Stimulated activated CD4-positive, alpha-beta T cell treated with anti-CD3 and anti-CD28 coated beads, Interleukin-15, amount 100 ng/mL, for 1 hour (primary cell): ENCODE measurements around the gene CDH2.

Source experiments
- DNase-seq, 2 donors: peaks; one replicate each; pipeline ENCODE4 v3.0.0-alpha.2; 2020; ENCODE audit warnings: low read depth in 1 of 2, low spot score in 1 of 2

The CDH2 gene

GRCh38 chr18:28127763-28128658 is 48.9 kb downstream of the CDH2 start:
- DNase-seq, result no peak

DNA sequence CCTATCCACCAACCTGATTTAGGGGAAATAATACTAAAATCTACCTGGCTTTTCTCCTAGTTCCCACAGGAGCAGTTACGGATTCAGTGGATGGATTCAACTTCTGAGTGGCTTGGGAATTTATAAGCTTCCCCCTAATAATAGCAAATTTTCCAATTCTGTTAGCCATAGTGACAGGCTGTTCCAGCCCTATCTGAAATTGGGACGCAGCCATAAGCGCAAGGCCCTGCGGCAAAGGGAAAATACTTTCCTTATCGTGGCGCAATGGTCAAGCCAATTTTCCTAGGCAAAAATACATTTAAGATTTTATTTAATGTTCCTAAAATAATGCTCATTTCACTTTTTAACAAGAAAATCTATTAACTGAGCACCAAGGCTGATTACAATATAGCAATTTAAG is 49.7 kb downstream of the CDH2 start:
- DNase-seq, result no peak

DNA sequence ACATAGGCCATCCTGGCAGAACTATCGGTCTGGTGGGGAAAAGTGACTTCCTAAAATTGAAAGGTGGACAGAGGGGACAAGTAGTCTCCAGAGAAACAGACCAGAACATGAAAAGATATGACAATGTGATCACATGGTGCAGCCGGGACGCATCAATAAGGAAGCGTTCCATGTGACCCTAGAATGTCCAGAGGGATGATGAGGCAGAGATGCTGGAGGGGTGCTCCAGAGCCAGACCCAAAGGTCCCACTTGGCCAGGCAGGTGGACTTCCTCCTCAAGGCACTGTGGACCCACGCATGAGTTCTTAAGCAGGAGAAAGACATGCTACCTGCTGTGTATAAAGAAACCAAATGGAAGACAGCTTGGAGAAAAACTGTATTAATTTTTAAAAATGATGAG is 50.2 kb downstream of the CDH2 start:
- DNase-seq, result no peak

GRCh38 chr18:28125051-28125450 is 51.9 kb downstream of the CDH2 start:
- no peak for DNase-seq

GRCh38 chr18:28124131-28125029 is 52.5 kb downstream of the CDH2 start:
- DNase-seq, result no peak

- DNase-seq, result no peak
These were observed 53.4 kb downstream of the CDH2 start for GRCh38 chr18:28123401-28124030.

DNA sequence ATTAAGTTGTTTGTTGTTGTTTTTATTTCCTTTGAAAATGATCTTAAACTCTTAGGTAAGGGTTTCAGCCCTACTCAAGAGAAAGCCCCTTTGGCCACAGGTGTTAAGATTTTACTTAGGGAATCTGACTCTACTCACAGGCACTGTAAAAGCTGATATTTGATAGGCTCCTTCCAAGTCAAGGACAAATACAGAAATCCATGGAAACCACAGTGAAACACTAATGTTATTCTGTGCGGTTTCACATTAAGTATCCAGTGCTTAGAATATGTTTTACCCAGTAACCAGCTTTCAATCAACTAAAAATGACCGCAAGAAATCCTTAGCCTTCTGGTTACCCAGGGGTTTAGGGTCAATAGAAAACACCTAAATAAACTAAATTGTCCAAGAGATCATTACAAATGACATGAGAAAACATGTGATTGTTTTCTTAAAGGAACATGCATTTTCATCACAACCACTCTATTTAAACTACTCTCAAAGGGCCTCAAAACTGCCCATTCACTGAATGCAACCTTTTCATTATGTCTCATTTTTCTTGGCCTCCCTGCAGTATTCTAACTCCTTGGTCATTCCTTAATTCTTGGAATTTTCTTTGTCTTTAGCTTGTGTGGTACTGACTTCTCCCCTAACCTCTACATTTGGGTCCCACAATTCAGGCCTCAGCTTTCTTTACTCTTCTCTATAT is 56.0 kb downstream of the CDH2 start:
- no peak for DNase-seq

GRCh38 chr18:28116461-28116860 is 60.5 kb downstream of the CDH2 start:
- DNase-seq, result no peak

GRCh38 chr18:28115149-28115550 is 61.8 kb downstream of the CDH2 start:
- no peak for DNase-seq

- DNase-seq, result no peak
These were observed 62.5 kb downstream of the CDH2 start for GRCh38 chr18:28114472-28114871.

- no peak for DNase-seq
These were observed 63.5 kb downstream of the CDH2 start for GRCh38 chr18:28113271-28114029.

- DNase-seq, result no peak
These were observed 64.9 kb downstream of the CDH2 start for GRCh38 chr18:28112056-28112470.

DNA sequence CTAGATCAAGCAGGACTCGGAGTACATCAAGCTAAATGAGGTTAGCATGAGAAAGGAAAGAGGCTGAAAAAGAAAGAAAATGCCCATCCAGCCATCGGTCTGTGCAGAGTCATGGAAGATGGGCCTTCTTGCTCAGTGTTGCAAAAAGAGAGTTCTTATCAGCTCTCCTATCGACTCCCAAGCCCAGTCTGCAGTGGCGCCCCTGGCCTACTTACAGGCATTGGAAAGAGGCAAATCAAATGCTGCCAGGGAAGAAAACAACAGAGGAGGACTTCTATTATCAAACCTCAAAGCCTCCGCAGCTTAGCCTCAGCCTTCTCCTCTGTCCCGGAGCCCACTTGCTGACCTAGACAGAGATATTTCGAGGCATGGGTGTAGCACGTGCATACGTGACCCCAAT is 66.0 kb downstream of the CDH2 start:
- no peak for DNase-seq

DNA sequence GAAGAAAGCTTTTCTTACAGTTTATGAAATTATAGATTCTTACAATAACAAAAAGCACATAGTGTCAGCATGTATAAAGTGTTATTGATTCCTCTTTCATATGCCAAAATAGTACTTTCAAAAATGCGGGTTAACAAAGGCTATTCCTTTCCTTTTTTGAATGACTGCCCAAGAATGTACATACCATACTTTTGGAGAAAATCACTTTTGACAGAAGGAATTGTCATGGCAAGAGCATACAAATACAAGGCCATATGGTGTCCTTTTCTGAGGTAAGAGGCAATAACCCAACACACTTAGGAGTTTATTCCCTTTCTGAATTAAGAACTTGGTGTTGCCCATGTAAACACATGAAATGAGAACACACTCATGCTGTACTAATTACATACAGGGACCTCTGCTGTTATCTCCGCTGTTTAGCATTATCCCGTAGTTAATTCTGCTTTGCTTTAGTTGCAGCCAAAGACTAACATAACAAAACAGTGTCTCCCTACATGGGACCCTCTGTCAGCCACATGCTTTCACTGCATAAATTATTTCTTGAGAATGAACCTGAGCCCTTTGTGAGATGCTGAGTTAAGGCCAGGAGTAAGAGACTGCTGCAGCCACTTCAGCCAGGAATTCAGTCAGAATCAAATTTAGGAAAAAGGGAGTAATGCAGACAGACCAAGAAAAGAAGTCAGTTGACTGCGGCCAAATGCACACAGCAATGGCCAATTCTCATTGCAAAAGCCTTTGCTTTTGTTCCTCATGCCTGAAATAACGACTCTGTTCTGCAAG is 67.0 kb downstream of the CDH2 start:
- DNase-seq, result no peak

GRCh38 chr18:28108814-28109213 is 68.1 kb downstream of the CDH2 start:
- no peak for DNase-seq

DNA sequence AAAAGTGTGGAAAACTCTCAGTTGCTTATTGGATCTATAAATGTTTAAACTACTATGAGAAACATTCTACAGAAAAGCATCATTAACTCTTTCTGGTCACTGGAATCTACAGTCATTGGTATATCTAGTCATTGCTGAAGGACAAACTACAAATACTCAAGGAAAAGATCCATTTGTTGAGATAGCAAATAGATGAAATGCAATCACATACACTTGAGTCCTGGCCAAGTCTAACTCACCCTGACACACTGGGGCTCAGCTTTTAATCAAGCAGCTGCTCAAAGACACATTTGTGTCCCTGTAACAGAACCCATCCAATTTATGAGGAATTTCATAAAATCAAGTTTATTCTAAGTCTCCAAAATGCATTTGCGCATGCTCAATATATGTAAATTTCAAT is 68.7 kb downstream of the CDH2 start:
- no peak for DNase-seq

- DNase-seq, result no peak
These were observed 77.7 kb downstream of the CDH2 start for GRCh38 chr18:28099237-28099636.

DNA sequence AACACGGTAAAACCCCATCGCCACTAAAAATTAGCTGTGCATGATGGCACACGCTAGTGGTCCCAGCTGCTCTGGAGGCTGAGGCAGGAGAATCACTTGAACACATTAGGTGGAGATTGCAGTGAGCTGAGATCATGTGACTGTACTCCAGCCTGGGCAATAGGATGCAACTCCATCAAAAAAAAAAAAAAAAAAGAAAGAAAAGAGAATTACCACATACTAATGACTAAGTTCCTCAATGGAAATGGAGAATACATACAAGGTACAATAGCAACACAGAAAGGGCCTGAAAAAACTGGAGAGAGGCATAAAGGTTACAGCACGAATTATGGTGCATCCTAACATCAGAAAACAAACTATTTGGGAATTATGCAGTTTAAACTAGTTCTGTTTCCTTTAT is 81.3 kb downstream of the CDH2 start:
- DNase-seq, result no peak

DNA sequence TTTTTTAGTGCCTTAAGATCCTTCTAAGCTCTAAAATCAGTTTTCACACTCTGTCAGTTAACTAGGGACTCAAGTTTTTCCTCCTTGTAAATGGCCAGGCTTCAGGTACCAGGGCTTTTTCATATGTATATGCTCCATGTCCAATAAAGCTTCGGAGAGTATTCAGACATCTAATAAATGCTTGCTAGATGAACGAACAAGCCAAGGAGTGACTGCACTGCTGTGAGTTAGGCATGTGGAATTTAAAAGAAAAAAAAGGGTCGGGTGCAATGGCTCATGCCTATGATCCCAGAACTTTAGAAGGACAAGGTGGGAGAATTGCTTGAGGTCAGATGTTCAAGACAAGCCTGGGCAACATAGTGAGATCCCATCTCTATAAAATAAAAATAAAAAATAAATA is 81.9 kb downstream of the CDH2 start:
- no peak for DNase-seq

DNA sequence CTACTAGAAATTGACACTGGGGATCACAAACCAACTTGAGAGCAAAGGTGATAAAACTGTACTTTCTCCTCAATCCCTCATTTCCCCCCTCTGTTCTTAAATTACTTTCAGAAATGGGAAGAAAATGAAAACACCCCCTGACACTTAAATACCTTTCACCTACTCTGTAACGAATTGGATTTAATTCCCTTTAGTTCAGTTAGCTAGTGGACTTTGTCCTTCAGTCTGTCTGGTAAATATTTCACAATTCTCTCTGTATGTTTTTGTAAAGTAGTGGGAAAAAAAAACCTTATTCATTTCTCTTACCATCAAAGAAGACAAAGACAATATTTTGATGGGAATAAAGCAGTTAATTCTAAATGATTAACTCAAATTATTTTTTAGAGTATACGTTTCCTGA is 85.7 kb downstream of the CDH2 start:
- DNase-seq, result no peak
